ENCODE data around the gene ABI2.
"Not testable (repeated sequence)": the region's sequence is repeated elsewhere in the genome, so short reads cannot be mapped to it uniquely, and the experiment has no call there.

Gene ABI2

DNA sequence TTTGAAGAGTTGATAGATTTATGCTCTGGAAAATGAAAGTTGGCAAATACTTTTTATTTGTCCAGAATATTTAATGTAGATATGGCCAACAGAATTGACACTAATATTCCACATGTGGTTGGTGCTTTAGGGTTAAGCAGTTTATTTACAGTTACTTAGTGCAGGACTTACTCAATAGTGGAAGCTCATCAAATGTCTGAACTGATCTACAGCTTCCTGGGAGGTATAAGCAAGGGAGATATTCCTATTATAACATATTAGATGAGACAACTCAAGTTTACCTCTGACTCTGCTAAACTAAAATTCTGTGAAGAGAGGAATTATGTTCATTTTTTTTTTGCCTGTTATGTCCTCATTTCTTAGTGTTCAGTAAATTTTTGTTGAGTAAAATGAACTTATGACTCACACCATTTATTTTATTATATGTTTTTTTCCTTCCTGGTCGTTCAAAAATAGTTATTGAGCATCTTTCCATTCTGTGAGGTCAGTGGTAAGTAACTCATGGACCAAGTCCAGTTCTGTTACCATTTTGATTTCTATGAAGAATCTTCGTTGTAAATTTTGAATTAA, 13.6 kb downstream of the ABI2 start:
- H3K27ac Mint-ChIP-seq = no peak overlapping the region
- no peak for DNase-seq
- H3K4me1 Mint-ChIP-seq (ENCODE audit: low read depth) = peaks cover 10% of the 10 kb centered on the region
- peaks cover 25% of the 10 kb centered on the region for H3K36me3 Mint-ChIP-seq (ENCODE audit: low read depth)
- no peaks in the 10 kb centered on the region for H3K9me3 Mint-ChIP-seq
- H3K27me3 Mint-ChIP-seq = no peaks in the 10 kb centered on the region
- H3K4me3 Mint-ChIP-seq = no peak overlapping the region

DNA sequence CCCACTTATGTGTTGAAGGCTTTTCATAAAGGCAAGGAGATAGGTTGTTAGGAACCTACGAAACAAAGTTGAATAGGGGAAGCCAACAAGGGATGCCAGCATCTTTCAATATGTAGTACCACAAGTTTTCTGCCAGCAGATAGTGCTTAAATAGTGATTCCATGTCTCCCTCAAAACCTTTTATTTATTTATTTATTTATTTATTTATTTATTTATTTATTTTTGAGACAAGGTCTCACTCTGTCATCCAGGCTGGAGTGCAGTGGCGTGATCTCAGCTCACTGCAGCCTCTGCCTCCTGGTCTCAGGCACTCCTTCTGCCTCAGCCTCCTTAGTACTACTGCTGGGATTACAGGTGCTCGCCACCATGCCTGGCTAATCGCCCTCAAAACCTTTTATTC, 14.2 kb downstream of the ABI2 start:
- not testable (repeated sequence) for DNase-seq; H3K27me3 Mint-ChIP-seq; H3K4me3 Mint-ChIP-seq; H3K27ac Mint-ChIP-seq; H3K4me1 Mint-ChIP-seq (ENCODE audit: low read depth); H3K9me3 Mint-ChIP-seq
- peaks cover 21% of the 10 kb centered on the region for H3K36me3 Mint-ChIP-seq (ENCODE audit: low read depth)

DNA sequence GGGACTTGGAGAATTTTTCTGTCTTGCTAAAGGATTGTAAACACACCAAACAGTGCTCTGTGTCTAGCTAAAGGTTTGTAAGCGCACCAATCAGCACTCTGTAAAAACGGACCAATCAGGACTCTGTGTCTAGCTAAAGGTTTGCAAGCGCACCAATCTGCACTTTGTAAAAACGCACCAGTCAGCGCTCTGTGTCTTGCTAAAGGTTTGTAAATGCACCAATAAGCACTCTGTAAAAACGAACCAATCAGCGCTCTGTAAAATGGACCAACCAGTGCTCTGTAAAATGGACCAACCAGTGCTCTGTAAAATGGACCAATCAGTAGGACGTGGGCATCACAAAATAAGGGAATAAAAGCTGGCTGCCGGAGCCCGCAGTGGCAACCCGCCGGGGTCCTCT, 16.5 kb downstream of the ABI2 start:
- DNase-seq = no peak
- peaks cover 23% of the 10 kb centered on the region for H3K36me3 Mint-ChIP-seq (ENCODE audit: low read depth)
- peaks cover 9% of the 10 kb centered on the region for H3K4me1 Mint-ChIP-seq (ENCODE audit: low read depth)
- no peaks in the 10 kb centered on the region for H3K27me3 Mint-ChIP-seq
- no peaks in the 10 kb centered on the region for H3K9me3 Mint-ChIP-seq
- no peak overlapping the region for H3K4me3 Mint-ChIP-seq
- H3K27ac Mint-ChIP-seq = no peak overlapping the region

DNA sequence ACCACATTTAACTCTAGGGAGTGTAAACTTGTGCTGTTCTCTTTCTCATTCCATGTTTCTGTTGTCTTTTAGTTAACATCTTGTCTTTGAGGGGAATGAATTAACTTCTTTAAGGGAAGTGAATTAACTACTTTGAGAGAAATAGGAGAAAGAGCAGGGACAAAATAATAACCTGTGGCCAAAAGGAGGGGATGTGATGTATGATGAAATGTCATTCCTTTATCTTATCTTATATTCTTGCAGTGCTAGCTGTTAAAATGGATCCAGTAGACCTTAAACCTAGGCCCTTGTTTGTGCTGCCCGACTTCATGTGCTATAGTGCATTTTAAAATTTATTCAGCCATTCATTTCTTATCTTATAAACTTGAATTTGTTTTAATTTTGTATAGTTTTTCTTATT, 18.4 kb downstream of the ABI2 start:
- no peak overlapping the region for H3K27ac Mint-ChIP-seq
- DNase-seq = no peak
- H3K27me3 Mint-ChIP-seq = no peaks in the 10 kb centered on the region
- H3K9me3 Mint-ChIP-seq = no peaks in the 10 kb centered on the region
- H3K4me3 Mint-ChIP-seq = no peak overlapping the region
- peaks cover 25% of the 10 kb centered on the region for H3K36me3 Mint-ChIP-seq (ENCODE audit: low read depth)
- H3K4me1 Mint-ChIP-seq (ENCODE audit: low read depth) = peaks cover 10% of the 10 kb centered on the region

DNA sequence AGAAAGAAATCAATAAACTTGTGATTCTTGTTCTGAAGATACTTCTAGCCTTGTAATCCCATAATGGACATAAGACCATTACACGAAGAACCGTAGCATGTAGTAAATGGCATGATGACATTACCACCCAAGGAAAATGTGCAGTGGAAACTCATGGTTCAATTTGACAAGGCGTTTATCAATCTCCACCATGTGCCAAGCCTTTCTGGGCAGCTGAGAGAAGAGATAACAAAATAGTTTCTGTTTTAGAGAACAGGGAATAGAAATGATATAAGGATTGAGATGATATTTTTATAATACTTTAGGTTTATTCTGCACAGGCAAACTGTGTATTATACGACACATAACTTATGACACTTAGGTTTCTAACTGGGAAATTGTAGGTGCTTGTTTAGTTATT, 19.2 kb downstream of the ABI2 start:
- peaks cover 23% of the 10 kb centered on the region for H3K36me3 Mint-ChIP-seq (ENCODE audit: low read depth)
- H3K27me3 Mint-ChIP-seq = no peaks in the 10 kb centered on the region
- no peak overlapping the region for H3K4me3 Mint-ChIP-seq

DNA sequence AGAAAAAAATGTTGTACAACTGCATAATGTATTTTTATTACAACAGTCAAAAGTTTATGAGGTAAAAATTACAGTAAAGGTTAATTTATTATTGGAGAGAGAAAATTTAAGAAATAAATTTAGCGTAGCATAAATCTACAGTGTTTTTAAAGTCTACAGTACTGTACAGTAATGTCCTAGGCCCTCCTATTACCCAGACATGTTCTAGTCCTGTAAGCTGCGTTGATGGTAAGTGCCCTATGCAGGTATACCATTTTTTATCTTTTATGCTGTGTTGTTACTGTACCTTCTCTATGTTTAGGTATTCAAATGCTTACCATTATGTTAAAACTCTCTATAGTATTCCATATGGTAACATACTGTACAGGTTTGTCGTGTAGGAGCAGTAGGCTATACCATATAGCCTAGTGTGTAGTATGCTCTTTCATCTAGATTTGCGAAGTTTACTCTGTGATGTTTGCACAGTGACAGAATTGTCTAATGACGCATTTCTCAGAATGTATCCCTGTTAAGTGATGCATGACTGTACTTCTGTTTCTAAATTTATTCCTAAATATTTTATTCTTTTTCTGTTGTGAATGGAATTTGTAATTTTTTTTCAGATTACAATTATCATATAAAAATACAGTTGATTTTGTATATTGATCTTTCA, 24.5 kb downstream of the ABI2 start:
- no peak for DNase-seq
- H3K27ac Mint-ChIP-seq = no peak overlapping the region
- H3K27me3 Mint-ChIP-seq = no peaks in the 10 kb centered on the region
- H3K4me3 Mint-ChIP-seq = no peak overlapping the region
- peaks cover 2% of the 10 kb centered on the region for H3K4me1 Mint-ChIP-seq (ENCODE audit: low read depth)
- H3K36me3 Mint-ChIP-seq (ENCODE audit: low read depth) = peaks cover 10% of the 10 kb centered on the region
- H3K9me3 Mint-ChIP-seq = no peaks in the 10 kb centered on the region

More for the DNA sequence above, 19.2 kb downstream of the ABI2 start:
- Mint-ChIP-seq H3K4me1 (ENCODE audit: low read depth) (peaks cover 8% of the 10 kb centered on the region), H3K9me3 (no peaks in the 10 kb centered on the region), H3K27ac (no peak overlapping the region)
- DNase-seq = no peak

DNA sequence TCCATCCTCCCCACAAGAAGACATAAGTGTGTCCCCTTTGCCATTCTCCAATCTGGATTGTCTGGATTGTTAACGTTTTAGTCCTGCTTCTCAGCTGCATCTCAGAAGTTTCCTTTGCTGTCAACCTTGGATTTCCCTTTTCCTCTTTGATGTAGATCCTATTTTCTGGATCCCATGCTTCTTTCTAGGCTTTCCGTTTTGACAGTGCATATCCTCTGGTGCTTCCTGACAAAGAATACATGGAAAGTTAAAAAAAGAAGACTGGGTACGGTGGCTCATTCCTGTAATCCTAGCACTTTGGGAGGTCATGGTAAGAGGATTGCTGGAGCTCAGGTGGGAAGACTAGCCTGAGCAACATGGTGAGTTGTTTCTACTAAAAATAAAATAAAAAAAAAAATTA, 26.8 kb downstream of the ABI2 start:
- H3K4me3 Mint-ChIP-seq = no peak overlapping the region
- DNase-seq = no peak
- H3K27ac Mint-ChIP-seq = no peak overlapping the region
- H3K27me3 Mint-ChIP-seq = no peaks in the 10 kb centered on the region
- H3K9me3 Mint-ChIP-seq = no peaks in the 10 kb centered on the region
- H3K4me1 Mint-ChIP-seq (ENCODE audit: low read depth) = no peaks in the 10 kb centered on the region
- peaks cover 15% of the 10 kb centered on the region for H3K36me3 Mint-ChIP-seq (ENCODE audit: low read depth)

DNA sequence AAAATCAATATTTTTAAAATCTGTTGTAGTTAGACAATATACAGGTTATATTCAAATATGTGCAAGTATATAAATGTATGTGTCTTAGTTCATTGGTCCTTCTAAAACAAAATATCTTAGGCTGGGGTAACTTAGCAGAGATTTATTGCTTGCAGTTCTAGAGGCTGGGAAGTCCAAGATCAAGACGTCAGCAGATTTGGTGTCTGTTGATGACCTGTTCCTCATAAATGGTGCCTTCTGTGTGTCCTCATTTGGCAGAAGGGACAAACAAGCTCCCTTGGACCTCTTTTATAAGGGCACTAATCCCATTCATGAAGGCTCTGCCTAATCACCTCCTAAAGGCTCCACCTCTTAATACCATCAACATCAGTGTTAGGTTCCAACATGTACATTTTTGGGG, 31.3 kb downstream of the ABI2 start:
- Mint-ChIP-seq H3K27me3 (no peaks in the 10 kb centered on the region), H3K27ac (no peak overlapping the region), H3K4me3 (no peak overlapping the region)

DNA sequence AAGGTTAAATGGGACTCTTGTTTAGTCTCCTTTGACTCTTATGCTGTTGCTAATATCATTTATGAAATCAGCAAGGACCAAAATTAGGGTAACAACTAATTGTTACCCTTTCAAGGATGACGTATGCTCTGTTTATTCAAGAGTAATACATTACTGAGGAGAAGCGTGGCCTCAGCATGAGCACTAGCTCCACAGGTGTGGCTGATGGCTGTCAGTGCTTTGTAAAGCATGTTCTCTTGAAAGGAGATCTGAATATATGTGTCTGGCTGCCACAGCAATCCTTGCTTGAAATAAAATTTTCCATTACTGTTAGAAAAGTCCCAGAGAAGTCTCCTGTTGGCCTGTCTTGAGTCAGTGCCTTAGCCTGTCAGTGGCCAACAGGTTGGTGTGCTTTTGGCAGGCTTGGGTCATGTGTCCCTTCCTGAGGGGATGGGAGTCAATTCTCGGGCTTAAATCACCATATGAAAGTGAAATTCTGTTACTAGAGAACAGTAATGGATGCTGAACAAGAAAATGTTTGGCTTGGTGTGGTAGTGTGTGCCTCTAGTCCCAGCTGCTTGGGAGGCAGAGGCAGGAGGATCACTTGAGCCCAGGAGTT, 32.7 kb downstream of the ABI2 start:
- no peak for DNase-seq
- Mint-ChIP-seq H3K9me3 (no peaks in the 10 kb centered on the region), H3K27ac (no peak overlapping the region), H3K27me3 (no peaks in the 10 kb centered on the region), H3K36me3 (ENCODE audit: low read depth) (peaks cover 9% of the 10 kb centered on the region), H3K4me3 (no peak overlapping the region), H3K4me1 (ENCODE audit: low read depth) (no peaks in the 10 kb centered on the region)

More for the DNA sequence above, 31.3 kb downstream of the ABI2 start:
- Mint-ChIP-seq H3K36me3 (ENCODE audit: low read depth) (peaks cover 13% of the 10 kb centered on the region), H3K4me1 (ENCODE audit: low read depth) (no peaks in the 10 kb centered on the region), H3K9me3 (no peaks in the 10 kb centered on the region)
- DNase-seq = no peak

DNA sequence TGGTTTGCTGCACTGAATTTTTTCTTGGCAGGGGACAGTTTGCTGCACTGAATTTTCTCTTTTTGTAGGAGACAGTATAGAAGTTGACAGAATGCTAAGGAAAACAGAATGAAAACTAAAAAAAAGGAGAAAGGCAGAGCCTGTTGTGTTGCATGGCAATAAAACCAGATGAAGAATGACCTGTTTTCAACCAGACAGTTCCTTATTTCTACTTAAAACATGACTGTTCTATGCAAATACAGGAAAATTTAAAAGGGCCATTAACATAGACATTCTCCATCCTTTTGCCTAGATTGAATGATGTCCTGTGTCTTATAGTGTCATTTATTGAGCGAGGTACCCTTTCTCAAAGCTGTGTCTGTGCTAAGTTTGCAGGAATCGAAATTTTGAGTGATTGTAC, 33.3 kb downstream of the ABI2 start:
- Mint-ChIP-seq H3K27ac (no peak overlapping the region), H3K36me3 (ENCODE audit: low read depth) (peaks cover 10% of the 10 kb centered on the region), H3K4me3 (no peak overlapping the region), H3K4me1 (ENCODE audit: low read depth) (no peaks in the 10 kb centered on the region), H3K9me3 (no peaks in the 10 kb centered on the region), H3K27me3 (no peaks in the 10 kb centered on the region)
- no peak for DNase-seq

DNA sequence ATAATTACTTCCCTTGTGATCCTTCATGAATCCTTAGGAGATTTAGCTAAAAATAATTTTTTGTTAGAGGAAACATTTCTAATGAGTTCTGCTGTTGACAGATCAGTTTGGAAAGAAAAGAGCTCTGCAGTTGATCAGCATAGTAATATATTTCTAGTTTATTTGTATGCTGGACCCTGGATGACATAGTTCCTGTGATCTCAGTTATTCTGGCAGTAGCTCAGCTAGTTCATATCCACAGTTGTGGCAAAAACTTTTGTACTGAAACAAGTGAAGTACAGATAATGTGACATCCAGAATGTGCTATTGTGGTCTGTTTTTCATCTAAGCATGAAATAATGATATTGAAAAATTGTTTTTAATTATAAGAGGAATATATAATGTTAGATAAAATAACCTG, 33.7 kb downstream of the ABI2 start:
- Mint-ChIP-seq H3K4me1 (ENCODE audit: low read depth) (no peaks in the 10 kb centered on the region), H3K9me3 (no peaks in the 10 kb centered on the region), H3K27ac (no peak overlapping the region), H3K4me3 (no peak overlapping the region), H3K36me3 (ENCODE audit: low read depth) (peaks cover 12% of the 10 kb centered on the region), H3K27me3 (no peaks in the 10 kb centered on the region)
- DNase-seq = no peak

DNA sequence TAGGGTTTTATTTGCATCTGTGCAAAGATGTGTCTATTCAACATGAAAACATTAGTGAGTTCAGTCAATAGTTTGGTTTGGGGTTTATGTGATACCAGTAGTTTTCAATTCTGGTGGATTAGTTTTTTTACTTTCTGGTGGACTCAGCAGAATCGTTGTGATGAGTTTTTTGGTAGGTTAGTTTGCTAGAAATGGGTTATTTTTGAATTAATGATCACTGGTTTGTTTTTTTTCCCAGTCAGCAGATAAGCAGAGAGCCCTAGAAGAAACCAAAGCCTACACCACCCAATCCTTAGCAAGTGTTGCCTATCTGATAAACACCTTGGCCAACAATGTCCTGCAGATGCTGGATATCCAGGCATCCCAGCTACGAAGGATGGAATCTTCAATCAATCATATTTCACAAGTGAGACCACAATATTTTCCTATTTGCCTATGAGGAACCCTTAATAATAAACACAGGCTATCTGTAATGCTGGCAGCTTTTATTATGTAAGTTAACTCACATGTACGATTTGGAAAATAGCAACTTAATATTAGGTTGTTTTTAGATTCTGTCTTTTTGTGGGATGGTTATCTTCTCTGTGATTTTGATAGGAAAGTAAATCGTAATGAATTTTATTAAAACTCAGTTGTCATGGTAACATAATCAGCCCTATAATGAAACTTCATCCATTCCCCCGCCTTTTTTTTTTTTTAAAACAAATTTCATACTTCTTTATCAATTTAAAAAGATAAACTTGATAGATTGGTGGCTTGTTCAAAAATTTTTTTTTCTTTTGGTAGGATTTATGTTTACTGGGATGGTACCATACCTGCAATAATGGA, 38.7 kb downstream of the ABI2 start:
- H3K9me3 Mint-ChIP-seq = no peaks in the 10 kb centered on the region
- no peak overlapping the region for H3K4me3 Mint-ChIP-seq
- DNase-seq = no peak
- no peaks in the 10 kb centered on the region for H3K27me3 Mint-ChIP-seq
- H3K36me3 Mint-ChIP-seq (ENCODE audit: low read depth) = peaks cover 30% of the 10 kb centered on the region
- no peaks in the 10 kb centered on the region for H3K4me1 Mint-ChIP-seq (ENCODE audit: low read depth)
- H3K27ac Mint-ChIP-seq = no peak overlapping the region

DNA sequence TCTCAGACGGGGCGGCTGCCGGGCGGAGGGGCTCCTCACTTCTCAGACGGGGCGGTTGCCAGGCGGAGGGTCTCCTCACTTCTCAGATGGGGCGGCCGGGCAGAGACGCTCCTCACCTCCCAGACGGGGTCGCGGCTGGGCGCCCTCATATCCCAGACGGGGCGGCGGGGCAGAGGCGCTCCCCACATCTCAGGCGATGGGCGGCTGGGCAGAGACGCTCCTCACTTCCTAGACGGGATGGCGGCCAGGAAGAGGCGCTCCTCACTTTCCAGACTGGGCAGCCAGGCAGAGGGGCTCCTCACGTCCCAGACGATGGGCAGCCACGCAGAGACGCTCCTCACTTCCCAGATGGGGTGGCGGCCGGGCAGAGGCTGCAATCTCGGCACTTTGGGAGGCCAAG, 44.5 kb downstream of the ABI2 start:
- H3K9me3 Mint-ChIP-seq; H3K27me3 Mint-ChIP-seq; H3K4me1 Mint-ChIP-seq (ENCODE audit: low read depth); DNase-seq; H3K4me3 Mint-ChIP-seq; H3K27ac Mint-ChIP-seq: not testable (repeated sequence)
- H3K36me3 Mint-ChIP-seq (ENCODE audit: low read depth) = peaks cover 18% of the 10 kb centered on the region

DNA sequence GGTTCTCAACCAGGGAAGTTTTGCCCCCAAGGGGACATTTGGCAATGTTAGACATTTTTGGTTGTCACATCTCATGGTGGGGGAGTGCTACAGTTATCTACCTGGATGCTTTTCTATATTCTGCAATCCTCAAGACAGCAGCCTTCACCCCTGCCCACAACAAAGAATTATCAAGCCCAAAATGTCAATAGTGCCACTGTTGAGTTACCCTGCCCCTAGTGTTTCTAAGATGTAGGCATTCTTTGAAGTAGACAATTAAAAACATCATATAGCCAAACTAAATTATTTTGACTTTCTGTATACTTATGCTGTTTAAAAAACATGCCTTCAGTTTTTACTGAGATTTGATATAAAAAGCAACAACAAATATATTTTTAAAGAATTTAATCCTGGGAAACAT, 48.0 kb downstream of the ABI2 start:
- Mint-ChIP-seq H3K27ac (no peak overlapping the region), H3K4me3 (no peak overlapping the region), H3K4me1 (ENCODE audit: low read depth) (no peaks in the 10 kb centered on the region), H3K36me3 (ENCODE audit: low read depth) (peaks cover 5% of the 10 kb centered on the region), H3K27me3 (no peaks in the 10 kb centered on the region), H3K9me3 (no peaks in the 10 kb centered on the region)
- DNase-seq = no peak

DNA sequence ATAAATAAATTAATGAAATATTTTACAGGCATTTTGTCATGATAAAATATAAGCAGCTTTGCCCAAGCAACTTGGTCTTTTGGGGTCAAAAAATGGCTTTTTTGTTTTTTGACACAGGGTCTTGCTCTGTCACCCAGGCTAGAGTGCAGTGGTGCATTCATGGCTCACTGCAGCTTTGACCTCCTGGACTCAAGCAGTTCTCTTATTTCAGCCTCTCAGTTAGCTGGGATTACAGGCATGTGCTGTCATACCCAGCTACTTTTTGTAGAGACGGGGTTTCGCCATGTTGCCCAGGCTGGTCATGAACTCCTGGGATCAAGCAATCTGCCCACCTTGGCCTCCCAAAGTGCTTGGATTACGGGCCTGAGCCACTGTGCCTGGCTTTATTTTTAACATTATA, 51.0 kb downstream of the ABI2 start:
- Mint-ChIP-seq H3K27ac (no peak overlapping the region), H3K36me3 (ENCODE audit: low read depth) (peaks cover 15% of the 10 kb centered on the region), H3K27me3 (no peaks in the 10 kb centered on the region), H3K4me1 (ENCODE audit: low read depth) (no peaks in the 10 kb centered on the region), H3K4me3 (no peak overlapping the region), H3K9me3 (no peaks in the 10 kb centered on the region)
- DNase-seq = no peak

Data from activated T-cell treated with anti-CD3 and anti-CD28 coated beads, Interleukin-2, amount 50 U/mL, for 24 hours (primary cell).